NCI-H1694 (cell line): ENCODE data around the gene SYNRG.

ENCODE experiments used
- DNase-seq: peaks from one replicate; lab custom pipeline; 2025; lab: John Stamatoyannopoulos, UW

SYNRG gene

DNA sequence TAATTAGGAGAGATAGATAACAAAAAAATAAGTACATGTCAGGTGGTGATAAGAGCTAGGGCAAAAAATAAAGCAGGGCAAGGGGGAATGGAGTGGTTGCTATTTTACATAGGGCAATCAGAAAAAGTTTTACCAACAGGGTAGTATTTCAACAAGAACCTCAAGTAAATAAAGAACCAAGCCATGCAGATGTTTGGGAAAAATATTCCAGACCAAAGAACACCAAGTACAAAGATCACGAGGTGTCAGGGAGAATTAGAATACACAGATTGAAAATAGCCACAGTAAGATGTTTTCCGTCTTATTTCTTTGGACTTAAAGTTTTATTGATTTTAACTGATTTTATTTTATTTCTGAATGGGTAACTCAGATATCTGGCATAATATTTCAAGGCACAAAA, 11.1 kb downstream of the SYNRG start:
- no peak for DNase-seq

DNA sequence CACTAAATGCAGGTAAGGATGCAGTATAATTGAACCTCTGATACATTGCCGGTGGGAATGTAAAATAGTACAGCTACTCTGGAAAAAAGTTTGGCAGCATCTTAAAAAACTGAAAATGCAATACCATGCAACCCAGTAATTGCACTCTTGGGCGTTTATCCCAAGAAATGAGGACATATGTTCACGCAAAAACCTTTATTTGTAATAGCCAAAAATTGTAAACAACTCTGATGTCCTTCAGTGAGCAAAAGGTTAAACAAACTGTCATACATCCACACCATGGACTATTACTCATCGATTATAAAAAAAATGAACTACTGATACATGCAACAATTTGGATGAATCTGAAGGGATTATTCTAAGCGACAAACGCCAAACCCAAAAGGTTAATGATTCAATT, 16.9 kb downstream of the SYNRG start:
- DNase-seq: no peak

GRCh38 chr17:37585066-37585465, 24.2 kb downstream of the SYNRG start:
- DNase-seq: no peak

GRCh38 chr17:37576281-37576680, 32.9 kb downstream of the SYNRG start:
- DNase-seq: no peak

DNA sequence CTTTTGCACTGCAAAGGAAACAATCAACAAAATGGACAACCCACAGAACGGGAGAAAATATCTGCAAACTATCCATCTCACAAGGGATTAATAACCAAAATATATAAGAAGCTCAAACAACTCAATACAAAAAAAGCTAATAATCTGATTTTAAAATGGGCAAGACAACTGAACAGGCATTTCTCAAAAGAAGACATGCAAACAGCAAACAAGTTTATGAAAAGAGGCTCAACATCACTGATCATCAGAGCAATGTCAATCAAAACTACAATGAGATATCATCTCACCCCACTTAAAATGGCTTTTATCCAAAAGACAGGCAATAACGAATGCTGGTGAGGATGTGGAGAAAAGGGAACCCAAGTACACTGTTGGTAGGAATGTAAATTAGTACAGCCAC, 34.8 kb downstream of the SYNRG start:
- no peak for DNase-seq

GRCh38 chr17:37571674-37572073, 37.5 kb downstream of the SYNRG start:
- no peak for DNase-seq

- peak; percentile 36 for DNase-seq
These were observed 38.6 kb downstream of the SYNRG start for GRCh38 chr17:37570527-37571093.

DNA sequence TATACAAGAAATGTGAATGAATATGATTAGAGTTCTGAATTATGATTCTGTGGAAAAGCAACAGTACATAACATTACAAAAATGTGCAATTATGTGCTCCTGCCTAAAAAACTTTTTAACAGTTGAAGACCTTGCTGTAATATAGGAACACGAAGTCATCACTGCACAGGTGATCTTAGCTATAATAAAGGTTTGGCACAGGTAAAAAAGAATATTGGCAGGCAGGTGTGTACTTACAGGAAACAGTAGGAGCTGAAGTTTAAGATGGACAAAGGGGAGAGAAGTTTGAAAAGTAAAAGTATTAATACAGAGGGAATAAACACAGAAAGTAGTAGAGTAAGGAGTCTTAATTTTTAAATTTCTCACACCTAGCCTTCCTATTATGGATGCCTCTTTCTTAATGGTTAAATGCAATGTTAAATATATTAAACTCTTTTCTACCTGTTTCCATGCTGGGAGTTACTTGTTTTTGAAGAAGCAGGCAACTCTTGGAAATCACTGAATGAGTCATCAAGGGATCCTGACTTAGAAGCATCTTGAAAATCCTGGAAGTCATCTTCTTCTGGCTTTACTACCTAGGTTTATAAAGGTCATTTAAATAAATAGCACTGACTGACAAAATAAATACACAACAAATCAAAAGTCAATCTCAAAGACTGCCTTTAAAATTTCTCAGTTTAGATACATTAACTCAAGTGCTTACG, 40.7 kb downstream of the SYNRG start:
- DNase-seq: no peak

GRCh38 chr17:37567538-37567937, 41.7 kb downstream of the SYNRG start:
- no peak for DNase-seq

- DNase-seq: no peak
These were observed 42.1 kb downstream of the SYNRG start for GRCh38 chr17:37567137-37567536.

GRCh38 chr17:37564252-37564651, 45.0 kb downstream of the SYNRG start:
- DNase-seq: no peak

GRCh38 chr17:37562016-37562745, 47.0 kb downstream of the SYNRG start:
- DNase-seq: no peak

- no peak for DNase-seq
These were observed 50.9 kb downstream of the SYNRG start for GRCh38 chr17:37558299-37558698.

GRCh38 chr17:37557482-37557881, 51.7 kb downstream of the SYNRG start:
- no peak for DNase-seq

DNA sequence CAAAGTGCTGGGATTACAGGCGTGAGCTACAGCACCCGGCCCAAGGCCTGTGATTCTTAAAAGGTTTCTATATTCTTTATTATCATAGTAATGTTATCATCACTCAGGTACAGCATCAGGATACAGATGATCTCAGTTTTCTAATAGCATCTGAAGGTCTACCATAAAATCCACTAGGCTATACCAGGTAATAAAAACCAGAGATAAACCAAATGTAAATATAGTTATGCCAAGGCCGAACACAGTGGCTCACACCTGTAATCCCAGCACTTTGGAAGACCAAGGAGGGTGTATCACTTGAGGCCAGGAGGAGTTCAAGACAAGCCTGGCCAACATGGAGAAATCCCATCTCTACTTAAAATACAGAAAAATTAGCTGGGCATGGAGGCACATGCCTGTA, 53.8 kb downstream of the SYNRG start:
- no peak for DNase-seq

- DNase-seq: no peak
These were observed 55.7 kb downstream of the SYNRG start for GRCh38 chr17:37553401-37553966.

GRCh38 chr17:37551788-37552187, 57.4 kb downstream of the SYNRG start:
- no peak for DNase-seq

DNA sequence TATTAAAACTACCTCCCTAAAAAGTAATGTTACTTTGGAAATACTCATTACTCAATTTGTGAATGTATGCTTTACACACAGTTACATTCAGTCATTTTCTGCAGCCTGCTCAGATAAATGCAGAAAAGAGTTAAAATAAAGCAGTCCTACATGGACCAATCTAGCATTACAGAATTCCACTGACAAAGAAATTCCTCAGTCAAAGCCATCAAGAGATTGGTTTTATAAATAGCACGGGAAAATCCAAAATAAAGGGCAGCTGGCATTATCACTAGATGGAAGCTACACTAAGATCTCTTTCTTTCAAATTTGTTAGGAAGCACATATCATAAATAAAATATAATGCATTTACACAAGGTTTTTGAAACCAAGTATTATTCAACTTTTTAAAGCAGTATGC, 61.2 kb downstream of the SYNRG start:
- DNase-seq: no peak

- DNase-seq: peak; percentile 42
These were observed 62.9 kb downstream of the SYNRG start for GRCh38 chr17:37546302-37546701.

DNA sequence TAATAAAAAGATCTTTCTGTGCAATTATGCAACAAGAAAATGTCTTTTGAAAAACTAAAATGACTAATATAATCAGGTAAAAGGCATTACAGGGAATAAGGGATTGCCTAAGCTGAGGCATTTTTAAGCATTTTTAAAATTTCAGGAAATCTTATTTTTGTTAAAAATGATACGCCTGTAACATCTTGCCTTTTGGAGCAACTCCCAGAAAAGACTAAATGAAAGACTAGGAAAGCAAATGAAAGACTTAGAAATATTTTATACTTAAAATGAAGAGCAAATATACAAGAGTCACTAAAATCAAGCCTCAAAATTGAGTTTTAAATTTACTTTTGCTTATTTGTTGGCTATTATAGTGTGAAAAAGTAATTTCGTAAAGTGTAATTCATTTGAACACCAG, 63.7 kb downstream of the SYNRG start:
- no peak for DNase-seq

- no peak for DNase-seq
These were observed 65.6 kb downstream of the SYNRG start for GRCh38 chr17:37543637-37544052.

- no peak for DNase-seq
These were observed 67.1 kb downstream of the SYNRG start for GRCh38 chr17:37541880-37542660.
